Large intestine (tissue), 3 donors: Measurements from ENCODE around the gene OCIAD1. TPM values are rescaled to one million over a fixed set of nuclear protein-coding genes. Genes with fewer than 3 reads are reported as not detected.
A peak's percentile ranks its signal among the peaks of the same experiment; 100 is the strongest.
"Not testable (repeated sequence)": the region's sequence is repeated elsewhere in the genome, so short reads cannot be mapped to it uniquely, and the experiment has no call there.

Experiments used
- DNase-seq, 2 donors: peaks; one replicate each; pipeline versions ENCODE4 v3.0.0 to v3.0.0-alpha.2; 2013
- H3K27ac ChIP-seq: one replicate; pipeline ENCODE4 v1.5.1; 2013; ENCODE audit warnings: low read length
- H3K27me3 ChIP-seq: 2 replicates; pipeline ENCODE4 v1.6.1; 2013; ENCODE audit warnings: low read length; ENCODE audit not compliant: control insufficient read depth, insufficient read depth
- H3K36me3 ChIP-seq: 2 replicates; pipeline ENCODE4 v1.6.1; 2013; ENCODE audit warnings: low read length; ENCODE audit not compliant: control insufficient read depth, insufficient read depth
- H3K4me1 ChIP-seq: one replicate; pipeline ENCODE4 v1.6.1; 2013; ENCODE audit warnings: low read length; ENCODE audit not compliant: control insufficient read depth, insufficient read depth
- H3K4me3 ChIP-seq: one replicate; pipeline ENCODE4 v1.5.1; 2013; ENCODE audit warnings: low read length
- H3K9me3 ChIP-seq: one replicate; pipeline ENCODE4 v1.6.1; 2013; ENCODE audit warnings: mild to moderate bottlenecking, low read depth, low read length, moderate library complexity; ENCODE audit not compliant: control insufficient read depth
- WGBS: methylation state at CpG from one replicate; pipeline ENCODE4 v1.1.5; 2013; ENCODE audit warnings: low lambda C conversion rate; ENCODE audit not compliant: insufficient coverage; 5-methylcytosine and 5-hydroxymethylcytosine counted together
- polyA plus RNA-seq: library from polyadenylated mRNA; unstranded; fragments of 120-200 nt; gene quantifications from one replicate; pipeline ENCODE4 v1.2.1, GENCODE V29; 2013

OCIAD1 gene
- polyA plus RNA-seq, 1 donor, result 209 TPM

DNA sequence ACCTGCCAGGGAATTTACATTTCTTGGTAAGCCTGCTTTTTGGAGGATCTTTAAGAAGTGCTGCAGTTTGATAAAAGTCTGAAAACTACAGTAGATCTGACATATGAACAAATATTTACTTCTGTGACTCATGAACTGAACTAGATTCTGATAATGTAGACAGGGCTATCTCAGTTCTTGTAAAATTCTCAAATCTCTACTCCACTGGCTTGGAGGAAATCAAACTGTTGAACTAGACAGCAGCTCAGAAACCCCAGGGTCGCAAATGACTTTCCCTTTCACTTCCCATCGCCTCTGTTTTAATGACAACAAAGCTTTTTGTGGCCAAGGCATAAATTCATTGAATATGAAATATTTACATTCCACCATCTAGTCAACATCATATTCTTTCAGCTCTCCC lies 15.4 kb upstream of the OCIAD1 start:
- Histone ChIP-seq H3K4me1 (no peaks in the 10 kb centered on the region), H3K27me3 (no peaks in the 10 kb centered on the region), H3K36me3 (no peaks in the 10 kb centered on the region), H3K4me3 (no peak overlapping the region), H3K9me3 (no peaks in the 10 kb centered on the region), H3K27ac (no peak overlapping the region)
- DNase-seq, result no peak
- 17% methylated on average over 2 of the region's 2 CpGs for WGBS

DNA sequence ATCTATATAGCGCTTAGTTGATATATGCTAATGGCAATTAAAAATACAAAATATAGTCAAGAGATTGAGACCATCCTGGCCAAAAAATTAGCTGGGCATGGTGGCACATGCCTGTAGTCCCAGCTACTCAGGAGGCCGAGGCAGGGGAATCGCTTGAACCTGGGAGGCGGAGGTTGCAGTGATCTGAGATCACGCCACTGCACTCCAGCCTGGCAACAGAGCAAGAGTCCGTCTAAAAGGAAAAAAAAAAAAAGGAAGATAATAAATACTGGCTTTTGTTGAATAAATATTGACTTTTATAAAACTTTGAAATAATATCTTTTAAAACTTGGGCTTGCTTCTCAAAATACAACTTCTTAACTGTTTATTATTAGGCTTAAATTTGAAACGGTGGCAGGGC lies 14.6 kb upstream of the OCIAD1 start:
- H3K4me1 ChIP-seq, H3K27ac ChIP-seq, H3K9me3 ChIP-seq, DNase-seq, H3K27me3 ChIP-seq, H3K36me3 ChIP-seq, H3K4me3 ChIP-seq: not testable (repeated sequence)
- 92% methylated on average over 5 of the region's 7 CpGs for WGBS

DNA sequence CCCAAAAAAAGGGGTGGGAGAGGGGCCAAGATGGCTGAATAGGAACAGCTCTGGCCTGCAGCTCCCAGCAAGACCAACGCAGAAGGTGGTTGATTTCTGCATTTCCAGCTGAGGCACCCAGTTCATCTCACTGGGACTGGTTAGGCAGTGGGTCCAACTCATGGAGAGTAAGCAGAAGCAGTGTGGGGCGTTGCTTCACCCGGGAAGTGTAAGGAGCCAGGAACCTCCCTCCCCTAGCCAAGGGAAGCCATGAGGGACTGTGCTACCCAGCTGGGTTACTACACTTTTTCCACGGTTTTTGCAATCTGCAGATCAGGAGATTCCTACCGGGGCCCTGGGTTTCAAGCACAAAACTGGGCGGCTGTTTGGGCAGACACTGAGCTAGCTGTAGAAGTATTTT lies 13.9 kb upstream of the OCIAD1 start:
- no peaks in the 10 kb centered on the region for H3K36me3 ChIP-seq
- H3K4me1 ChIP-seq, result no peaks in the 10 kb centered on the region
- no peaks in the 10 kb centered on the region for H3K9me3 ChIP-seq
- no peaks in the 10 kb centered on the region for H3K27me3 ChIP-seq
- no peak overlapping the region for H3K27ac ChIP-seq
- H3K4me3 ChIP-seq, result no peak overlapping the region
- WGBS, result 100% methylated on average over 1 of the region's 6 CpGs
- DNase-seq, result no peak

DNA sequence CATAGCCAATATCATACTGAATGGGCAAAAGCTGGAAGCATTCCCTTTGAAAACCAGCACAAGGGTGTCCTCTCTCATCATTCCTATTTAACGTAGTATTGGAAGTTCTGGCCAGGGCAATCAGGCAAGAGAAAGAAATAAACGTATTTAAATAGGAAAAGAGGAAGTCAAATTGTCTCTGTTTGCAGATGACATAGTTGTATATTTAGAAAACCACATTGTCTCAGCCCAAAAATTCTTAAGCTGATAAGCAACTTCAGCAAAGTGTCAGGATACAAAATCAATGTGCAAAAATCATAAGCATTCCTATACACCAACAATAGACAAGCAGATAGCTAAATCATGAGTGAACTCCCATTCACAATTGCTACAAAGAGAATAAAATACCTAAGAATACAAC lies 9.5 kb upstream of the OCIAD1 start:
- H3K27ac ChIP-seq, H3K4me1 ChIP-seq, H3K27me3 ChIP-seq, H3K36me3 ChIP-seq, DNase-seq, H3K4me3 ChIP-seq, H3K9me3 ChIP-seq: not testable (repeated sequence)
- no CpG with 5 or more reads among the region's 2 CpGs for WGBS

DNA sequence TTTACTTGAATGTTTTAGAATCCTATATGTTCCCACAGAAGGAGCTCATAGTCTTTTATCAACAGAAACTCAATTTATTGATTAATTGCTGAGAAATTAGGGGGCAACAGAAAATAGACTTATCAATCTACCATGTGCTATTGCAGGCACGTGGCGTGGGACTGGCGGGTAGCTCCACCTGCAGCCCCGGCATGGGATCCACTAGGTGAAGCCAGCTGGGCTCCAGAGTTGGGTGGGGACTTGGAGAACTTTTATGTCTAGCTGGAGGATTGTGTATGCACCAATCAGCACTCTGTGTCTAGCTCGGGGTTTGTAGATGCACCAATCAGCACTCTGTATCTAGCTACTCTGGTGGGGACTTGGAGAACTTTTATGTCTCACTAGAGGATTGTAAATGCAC lies 3.3 kb upstream of the OCIAD1 start:
- DNase-seq, result no peak
- WGBS, result no CpG with 5 or more reads among the region's 5 CpGs
- no peaks in the 10 kb centered on the region for H3K9me3 ChIP-seq
- no peak overlapping the region for H3K27ac ChIP-seq
- no peaks in the 10 kb centered on the region for H3K27me3 ChIP-seq
- peaks cover 3% of the 10 kb centered on the region for H3K4me1 ChIP-seq
- H3K36me3 ChIP-seq, result no peaks in the 10 kb centered on the region
- no peak overlapping the region for H3K4me3 ChIP-seq

DNA sequence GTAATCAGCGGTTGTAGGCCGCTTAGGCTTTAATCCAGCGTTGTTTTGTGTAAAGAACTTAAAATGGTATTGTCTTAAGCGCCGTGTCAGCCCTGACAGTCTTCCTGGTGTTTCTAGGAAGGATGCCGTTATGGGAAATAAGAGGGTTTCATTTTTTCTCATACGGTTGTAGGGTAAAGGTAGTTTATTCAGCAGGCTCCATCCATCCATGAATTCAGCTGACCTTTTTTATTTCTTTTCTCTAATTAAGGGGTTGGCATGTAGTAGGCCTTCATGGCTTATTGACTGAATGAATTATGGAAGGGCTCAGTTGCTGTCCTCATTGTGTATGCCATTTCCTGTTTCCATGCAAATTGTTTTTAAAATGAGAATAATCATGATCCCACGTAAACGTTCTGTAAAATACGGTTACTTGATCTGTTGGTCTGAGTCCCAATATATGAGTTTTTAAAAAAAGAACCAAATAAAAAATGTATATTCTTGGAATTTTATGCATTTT lies 693 bp downstream of the OCIAD1 start:
- peak overlapping the region; percentile 96 for H3K4me3 ChIP-seq
- H3K27ac ChIP-seq, result peak overlapping the region; percentile 97
- H3K36me3 ChIP-seq, result peaks cover 24% of the 10 kb centered on the region
- H3K27me3 ChIP-seq, result no peaks in the 10 kb centered on the region
- peaks cover 3% of the 10 kb centered on the region for H3K4me1 ChIP-seq
- DNase-seq, result no peak
- H3K9me3 ChIP-seq, result no peaks in the 10 kb centered on the region
- no CpG with 5 or more reads among the region's 10 CpGs for WGBS

DNA sequence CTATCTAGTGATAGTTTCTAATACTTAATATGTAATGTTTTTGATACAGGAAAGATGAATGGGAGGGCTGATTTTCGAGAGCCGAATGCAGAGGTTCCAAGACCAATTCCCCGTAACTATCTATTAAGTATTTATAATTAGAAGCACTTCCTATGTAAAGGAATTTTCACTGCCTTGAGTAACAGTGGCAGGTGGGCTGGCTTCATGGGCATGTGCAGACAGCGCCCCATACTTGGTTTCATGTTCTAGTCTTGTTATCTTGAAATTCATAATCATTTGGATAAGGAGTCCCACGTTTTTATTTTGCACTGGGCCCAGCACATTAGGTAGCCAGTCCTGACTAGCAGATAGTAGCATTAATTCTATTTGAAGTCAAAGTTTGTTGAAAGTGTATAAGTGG lies 1.7 kb downstream of the OCIAD1 start:
- Histone ChIP-seq H3K9me3 (no peaks in the 10 kb centered on the region), H3K4me3 (no peak overlapping the region), H3K27me3 (no peaks in the 10 kb centered on the region), H3K4me1 (peaks cover 3% of the 10 kb centered on the region), H3K27ac (no peak overlapping the region), H3K36me3 (peaks cover 26% of the 10 kb centered on the region)
- peak in 1 of 2 donors; percentile 10 for DNase-seq
- WGBS, result no CpG with 5 or more reads among the region's 5 CpGs

DNA sequence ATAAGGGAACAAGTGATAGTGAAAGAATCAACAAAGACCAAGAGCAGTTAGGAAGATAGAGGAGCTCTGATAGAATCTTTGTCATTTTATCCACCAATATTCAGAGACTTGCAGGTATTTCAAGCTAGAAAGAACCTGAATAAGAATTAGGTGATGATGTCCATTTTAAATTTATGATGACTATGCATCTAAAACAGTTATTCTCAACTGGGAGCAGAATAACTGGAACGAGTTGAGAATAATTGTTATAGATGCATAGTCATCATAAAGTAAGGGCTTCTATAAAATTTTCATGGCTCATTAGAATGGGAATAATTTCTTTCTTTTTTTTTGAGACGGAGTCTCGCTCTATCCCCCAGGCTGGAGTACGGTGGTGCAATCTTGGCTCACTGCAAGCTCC lies 5.8 kb downstream of the OCIAD1 start:
- no peaks in the 10 kb centered on the region for H3K27me3 ChIP-seq
- H3K36me3 ChIP-seq, result peaks cover 36% of the 10 kb centered on the region
- DNase-seq, result no peak
- no peaks in the 10 kb centered on the region for H3K9me3 ChIP-seq
- H3K4me3 ChIP-seq, result no peak overlapping the region
- no peak overlapping the region for H3K27ac ChIP-seq
- no CpG with 5 or more reads among the region's 4 CpGs for WGBS
- no peaks in the 10 kb centered on the region for H3K4me1 ChIP-seq

DNA sequence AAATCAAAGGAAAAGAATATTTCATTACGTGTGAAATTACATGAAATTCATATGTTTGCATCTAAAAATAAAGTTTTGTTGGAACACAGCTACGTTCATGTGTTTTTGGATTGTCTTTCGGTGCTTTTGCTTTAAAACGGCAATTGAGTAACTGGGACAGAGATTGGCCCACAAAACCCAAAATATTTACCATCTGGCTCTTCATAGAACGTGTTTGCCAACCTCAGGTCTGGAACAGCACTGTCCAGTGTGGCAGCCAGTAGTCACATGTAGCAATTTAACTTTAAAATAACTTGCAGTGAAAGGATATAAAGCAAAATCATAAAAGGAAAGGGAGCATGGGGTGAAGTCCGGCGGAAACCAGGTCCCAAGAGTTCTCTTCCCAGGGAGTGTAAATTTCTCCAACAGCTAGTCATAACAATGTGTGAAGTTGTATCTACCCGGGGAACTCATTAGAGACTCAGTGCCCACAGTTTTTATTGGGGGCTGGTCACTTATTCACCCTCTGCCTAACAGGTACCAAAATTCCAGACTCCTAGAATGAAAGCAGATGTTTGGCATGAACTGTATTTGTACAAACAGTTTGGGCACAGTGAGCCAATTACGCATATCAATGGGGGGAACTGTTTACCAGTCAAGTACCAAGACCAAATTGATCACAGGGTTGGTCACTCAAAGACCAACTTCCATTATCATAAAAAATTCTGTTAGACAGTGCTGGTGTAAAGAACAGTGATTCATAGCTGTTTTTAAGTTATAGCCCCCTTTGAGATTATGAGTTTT lies 10.3 kb downstream of the OCIAD1 start:
- WGBS, result 100% methylated on average over 1 of the region's 9 CpGs
- Histone ChIP-seq H3K4me1 (no peaks in the 10 kb centered on the region), H3K36me3 (peaks cover 38% of the 10 kb centered on the region), H3K4me3 (no peak overlapping the region), H3K9me3 (no peaks in the 10 kb centered on the region), H3K27ac (no peak overlapping the region), H3K27me3 (no peaks in the 10 kb centered on the region)
- peak; percentile 2 to 16 for DNase-seq

DNA sequence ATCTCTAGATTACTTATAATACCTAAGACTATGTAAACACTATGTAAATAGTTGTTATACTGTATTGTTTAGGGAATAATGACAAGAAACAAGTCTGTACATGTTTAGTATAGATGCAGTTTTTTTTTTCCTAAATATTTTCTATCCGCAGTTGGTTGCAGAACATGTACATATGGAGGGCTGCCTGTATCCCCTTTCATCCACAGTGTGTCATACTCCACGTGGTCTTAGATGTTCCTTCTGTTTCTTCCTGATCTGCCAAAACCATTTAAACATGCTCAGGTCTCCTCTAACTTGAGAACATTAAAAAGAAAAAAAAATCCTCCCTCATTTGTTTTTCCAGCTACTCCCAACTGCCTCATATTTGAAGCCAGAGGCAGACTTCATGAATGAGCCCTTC lies 14.0 kb downstream of the OCIAD1 start:
- DNase-seq, result no peak
- no CpG with 5 or more reads among the region's 2 CpGs for WGBS
- H3K4me1 ChIP-seq, result no peaks in the 10 kb centered on the region
- H3K4me3 ChIP-seq, result no peak overlapping the region
- H3K9me3 ChIP-seq, result no peaks in the 10 kb centered on the region
- peaks cover 32% of the 10 kb centered on the region for H3K36me3 ChIP-seq
- no peaks in the 10 kb centered on the region for H3K27me3 ChIP-seq
- no peak overlapping the region for H3K27ac ChIP-seq

DNA sequence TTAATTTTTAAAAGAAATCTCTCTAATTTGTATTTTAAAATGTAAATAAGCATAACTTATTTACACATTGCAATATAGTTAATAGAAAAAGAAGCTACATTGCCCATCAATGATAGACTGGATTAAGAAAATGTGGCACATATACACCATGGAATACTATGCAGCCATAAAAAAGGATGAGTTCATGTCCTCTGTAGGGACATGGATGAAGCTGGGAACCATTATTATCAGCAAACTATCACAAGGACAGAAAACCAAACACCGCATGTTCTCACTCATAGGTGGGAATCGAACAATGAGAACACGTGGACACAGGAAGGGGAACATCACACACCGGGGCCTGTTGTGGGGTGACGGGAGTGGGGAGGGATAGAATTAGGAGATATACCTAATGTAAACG lies 17.9 kb downstream of the OCIAD1 start:
- no CpG with 5 or more reads among the region's 6 CpGs for WGBS
- H3K27ac ChIP-seq, H3K9me3 ChIP-seq, H3K4me1 ChIP-seq, H3K27me3 ChIP-seq, DNase-seq, H3K4me3 ChIP-seq: not testable (repeated sequence)
- H3K36me3 ChIP-seq, result peaks cover 44% of the 10 kb centered on the region
